Hematopoietic multipotent progenitor cell (in vitro differentiated cells): ENCODE results near the gene FOXC1. TPM values are rescaled to one million over a fixed set of nuclear protein-coding genes. Genes with fewer than 3 reads are reported as not detected.

Experiments
- DNase-seq, 3 donors: peaks; one replicate each; pipeline ENCODE4 v3.0.0-alpha.2; 2011 to 2015; ENCODE audit warnings: low read depth in 2 of 3, low spot score in 2 of 3
- total RNA-seq: library from RNA; depleted of rRNA; stranded (reverse); fragments of >200 nt; gene quantifications from one replicate; pipeline ENCODE4 v1.2.3, GENCODE V29; 2012

The FOXC1 gene
- total RNA-seq, 1 donor, result under 0.01 TPM

DNA sequence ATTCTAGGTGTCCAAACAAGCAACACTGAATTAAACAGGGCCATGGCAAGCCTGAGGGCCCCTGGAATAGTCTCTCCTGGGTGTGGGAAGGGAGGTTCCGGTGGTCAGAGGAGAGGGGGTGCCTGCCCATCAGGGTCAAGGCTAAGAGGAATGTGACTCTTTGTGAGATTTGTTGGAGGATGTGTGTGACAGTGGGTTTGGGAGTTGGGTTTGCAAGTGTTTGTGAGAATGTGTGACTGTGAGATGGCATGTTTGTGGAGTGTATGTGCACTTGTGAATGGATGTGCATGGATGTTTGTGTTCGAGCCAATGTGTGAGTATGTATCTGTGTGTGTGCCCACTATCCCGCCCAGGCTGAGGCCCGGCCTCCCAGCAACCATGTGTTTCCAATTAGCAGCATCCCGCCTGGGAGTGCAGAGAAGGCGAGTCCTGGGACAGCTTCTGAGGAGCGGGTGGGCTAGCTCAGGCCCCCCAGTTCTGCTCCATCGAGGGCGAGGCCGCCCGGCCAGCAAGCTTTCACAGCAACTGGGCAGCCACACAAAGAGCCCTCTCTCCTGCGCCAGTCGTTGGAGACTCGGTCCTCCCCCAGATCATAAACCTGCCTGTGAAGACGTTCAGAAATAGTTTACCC, 12.6 kb downstream of the FOXC1 start:
- no peak for DNase-seq

DNA sequence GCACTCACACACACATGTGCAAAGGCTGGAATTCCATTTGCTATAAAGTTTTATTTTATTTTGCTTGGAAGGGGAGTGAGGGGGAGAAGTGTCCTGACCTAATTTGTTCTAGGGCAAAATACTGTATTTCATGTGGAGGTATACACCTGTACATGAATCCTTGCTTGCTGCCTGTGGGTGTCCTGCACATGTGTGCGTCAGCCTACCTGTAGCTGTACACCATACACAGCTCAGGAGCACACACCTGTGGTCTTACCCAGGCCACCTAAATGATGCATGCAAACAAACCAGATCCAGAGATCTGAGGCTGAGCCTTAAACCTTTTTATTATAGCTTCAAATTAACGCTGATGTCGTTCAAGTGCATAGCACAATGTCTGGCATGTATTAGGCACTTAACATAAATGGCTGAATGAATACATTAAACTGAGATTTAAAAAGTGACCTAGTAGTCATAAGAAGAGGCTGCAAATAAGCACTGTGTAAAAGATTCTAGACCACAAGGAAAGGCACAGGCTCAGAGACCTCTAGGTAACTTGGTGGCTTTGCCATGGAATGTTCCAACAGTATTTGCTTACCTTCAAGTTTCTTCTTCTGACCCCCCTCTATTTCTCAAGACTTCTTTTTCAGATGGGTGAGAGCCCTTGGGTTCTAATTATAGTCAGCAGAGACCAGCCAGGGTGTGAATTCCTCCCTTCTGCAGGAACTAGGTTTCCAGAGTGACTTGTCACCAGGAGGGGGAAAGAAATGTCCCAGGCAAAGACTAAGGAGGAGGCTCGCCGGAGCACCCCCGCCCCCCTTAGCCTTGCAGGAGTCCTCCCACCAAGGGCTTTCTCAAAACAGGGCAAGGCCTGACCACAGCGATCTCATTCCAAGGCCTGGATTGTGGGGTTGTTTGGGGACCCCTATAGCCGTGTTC, 13.4 kb downstream of the FOXC1 start:
- no peak for DNase-seq

DNA sequence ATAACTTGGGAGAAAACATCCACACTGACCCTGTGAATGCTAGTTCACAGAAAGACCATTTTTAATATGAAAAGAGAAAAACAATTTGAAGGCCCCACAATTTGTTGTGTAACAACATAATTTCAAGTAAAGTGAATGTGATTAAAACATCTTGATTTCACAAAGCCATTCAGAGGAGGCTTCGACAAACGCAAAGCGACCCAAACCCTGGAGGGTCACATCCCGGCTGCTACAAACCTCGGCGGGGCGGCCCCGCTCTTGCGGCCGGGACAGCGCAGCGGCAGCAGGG, 14.0 kb downstream of the FOXC1 start:
- no peak for DNase-seq

GRCh38 chr6:1624058-1624850, 14.5 kb downstream of the FOXC1 start:
- peak in 1 of 3 donors; percentile 58 for DNase-seq

- peak in 1 of 3 donors; percentile 54 for DNase-seq
Observed at GRCh38 chr6:1624851-1625781, 15.4 kb downstream of the FOXC1 start.

DNA sequence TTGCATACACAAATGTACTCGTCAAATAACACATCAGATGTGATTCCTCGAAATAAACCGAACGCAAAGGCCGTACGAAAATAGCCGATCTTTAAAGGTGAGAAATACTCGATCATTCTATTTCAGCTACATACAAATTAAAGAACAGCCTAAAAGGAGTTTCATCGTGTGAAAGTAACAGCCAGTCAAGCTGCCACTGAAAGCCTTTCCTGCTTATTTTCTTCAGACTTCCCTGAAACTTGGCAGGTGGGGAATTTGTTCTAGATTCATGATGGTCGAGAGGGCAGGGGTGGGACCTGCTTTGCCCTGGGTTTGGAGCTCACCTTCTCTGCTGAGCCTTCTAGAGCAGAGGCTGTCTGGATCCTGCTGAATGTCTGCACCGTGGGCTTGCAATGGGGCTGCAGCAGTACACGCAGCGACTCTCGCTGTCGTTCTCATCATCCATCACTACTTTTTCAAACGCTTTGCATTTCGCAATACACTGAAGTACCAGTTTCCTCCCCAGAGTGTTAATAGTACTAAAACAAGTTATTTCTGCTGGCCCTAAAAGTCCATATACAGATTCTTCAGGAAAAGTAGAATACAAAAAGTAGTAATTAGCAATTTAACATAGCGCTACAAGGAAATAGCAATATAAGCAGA, 16.2 kb downstream of the FOXC1 start:
- DNase-seq, result peak in 1 of 3 donors; percentile 39

DNA sequence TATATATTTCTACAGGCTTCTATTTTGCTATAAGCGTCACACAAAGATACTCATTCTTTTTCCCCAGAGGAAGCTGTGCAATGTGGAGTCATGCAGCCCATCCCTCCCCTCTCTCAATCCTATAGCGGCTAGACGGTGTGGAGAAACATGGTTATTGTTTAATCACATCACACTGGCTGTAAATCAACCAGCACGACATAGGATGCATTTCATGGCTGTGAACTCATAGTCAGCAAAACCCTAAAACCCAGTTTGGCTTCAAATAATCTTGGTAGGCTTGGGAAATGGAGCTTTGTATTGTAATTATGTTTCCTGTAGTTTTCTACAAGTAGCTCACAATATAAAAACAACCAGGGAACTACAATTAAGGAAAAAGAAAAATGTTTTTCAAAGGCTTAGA, 16.8 kb downstream of the FOXC1 start:
- no peak for DNase-seq

GRCh38 chr6:1627827-1628560, 18.3 kb downstream of the FOXC1 start:
- no peak for DNase-seq

GRCh38 chr6:1629316-1629715, 19.6 kb downstream of the FOXC1 start:
- DNase-seq, result no peak

GRCh38 chr6:1630212-1630770, 20.6 kb downstream of the FOXC1 start:
- DNase-seq, result no peak

DNA sequence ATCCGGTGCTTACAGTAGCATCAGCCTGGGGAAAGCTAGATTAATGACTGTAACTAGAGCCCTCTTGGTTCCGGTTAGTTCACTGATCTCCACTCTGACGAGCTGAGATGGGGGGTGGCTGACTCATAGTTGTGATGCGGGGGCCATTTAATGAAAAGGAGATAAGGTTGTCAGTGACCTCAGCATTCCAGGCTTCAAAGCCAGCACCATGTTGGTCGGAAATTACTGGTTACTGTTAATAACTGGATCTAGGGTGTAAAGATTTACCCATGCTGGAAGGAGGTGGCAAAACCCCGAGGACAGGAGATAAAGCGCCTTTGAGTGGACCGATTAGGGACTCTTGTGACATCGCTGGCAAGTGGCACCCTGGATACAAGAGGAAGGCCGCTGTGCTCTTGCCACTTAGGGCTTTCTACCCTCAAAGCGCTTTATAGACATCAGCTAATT, 21.1 kb downstream of the FOXC1 start:
- no peak for DNase-seq

DNA sequence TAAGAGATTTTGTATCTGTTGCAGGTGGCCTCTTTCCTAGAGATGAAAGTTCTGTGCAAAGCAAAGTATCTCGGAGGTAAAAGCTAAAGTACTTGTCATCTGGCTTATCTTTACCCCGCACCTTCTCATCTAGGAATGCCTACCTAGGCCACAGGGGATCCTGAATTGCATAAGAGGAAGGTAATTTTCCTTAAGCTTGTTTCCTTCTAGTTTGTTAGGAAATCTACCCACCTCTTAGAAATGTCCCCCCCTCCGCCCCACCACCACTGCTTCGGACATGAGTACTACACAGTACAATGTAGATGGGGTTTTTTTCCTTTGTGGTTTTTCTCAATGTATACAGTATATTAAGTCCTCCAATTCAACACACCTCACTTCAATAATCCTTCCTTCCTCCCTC, 21.5 kb downstream of the FOXC1 start:
- DNase-seq, result no peak

DNA sequence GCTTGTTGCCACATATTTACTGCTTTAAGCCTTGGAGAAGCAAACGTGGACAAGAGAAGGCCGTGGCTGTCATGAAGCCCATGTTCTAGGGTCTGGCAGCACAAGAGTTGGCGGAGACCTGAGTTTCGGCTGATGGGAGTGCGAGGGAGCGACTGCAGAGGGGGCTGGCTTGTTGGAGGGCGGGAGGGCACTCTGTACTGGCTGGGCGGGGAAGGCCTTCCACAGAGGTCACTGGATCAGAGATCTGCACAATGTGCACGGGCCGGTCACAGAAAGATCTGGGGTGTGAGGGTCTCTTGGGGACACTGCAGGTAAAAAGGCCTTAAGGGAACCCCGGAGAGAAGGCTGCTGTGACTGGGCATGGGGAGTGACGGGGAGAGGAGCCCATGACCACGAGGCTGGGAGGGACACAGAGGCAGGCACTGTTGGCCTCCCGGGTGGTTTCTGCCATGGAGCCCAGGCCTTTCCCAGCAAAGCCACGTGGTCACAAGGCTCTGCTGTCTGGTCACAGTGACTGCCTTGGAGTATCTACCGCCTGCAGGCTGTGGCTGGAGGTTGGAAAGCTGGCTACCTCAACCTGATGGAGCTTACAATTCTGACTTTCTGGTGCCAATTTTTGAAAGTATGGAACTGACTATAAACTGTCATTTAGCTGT, 23.8 kb downstream of the FOXC1 start:
- DNase-seq, result no peak

DNA sequence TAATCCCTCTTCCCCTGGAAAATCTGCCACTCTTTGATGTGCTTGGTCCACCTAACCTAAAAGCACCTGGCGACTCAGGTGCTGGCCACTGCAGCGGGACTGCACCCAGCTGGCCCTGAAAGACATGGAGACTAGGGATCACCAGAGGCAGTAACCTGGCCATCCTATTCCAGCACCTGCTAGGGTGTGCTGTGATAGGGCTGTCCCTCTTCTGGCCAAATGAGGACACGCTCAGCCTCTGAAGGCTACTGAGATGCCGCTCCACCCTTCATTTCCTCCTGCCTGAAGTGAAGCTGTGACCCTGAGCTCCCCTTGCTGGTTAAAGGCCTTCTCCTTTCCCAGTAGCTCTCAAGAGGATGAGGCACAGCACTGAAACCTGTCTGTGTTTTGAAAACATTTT, 24.4 kb downstream of the FOXC1 start:
- no peak for DNase-seq

DNA sequence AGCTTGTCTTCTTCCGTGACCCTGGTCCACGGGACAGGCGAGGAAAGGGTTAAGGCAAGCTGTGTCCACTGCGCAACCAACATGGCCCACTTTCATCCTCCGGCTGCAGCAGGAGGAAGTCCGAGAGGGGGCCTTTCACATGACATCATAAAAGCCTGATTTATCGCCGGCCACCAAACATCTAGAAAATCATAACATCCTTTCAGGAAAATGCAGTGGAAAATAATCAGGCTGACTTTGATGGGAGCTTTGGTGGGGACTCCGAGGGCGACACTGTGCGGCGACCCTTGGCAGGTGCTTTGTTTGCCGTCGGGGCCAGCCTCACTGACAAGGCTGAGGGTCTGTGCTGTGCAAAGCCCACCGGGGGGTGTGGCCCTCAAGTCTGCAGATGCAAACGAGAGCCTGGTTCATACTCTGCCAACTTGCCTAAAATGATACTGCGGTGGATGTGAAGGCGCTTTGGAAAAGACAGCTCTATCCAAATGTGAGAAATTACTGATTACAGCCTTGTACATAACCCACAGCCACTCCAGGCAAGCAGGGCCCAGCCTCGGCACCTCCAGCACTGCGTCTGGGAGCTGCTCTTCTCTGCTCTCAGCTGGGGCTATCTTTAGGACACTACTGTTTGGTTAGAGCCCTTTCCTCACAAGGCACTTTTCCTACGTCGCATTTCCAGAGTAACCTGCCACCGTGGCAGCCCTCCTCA, 25.7 kb downstream of the FOXC1 start:
- DNase-seq, result no peak

- no peak for DNase-seq
Observed at GRCh38 chr6:1636272-1636825, 26.6 kb downstream of the FOXC1 start.
